Measurements from ENCODE around the gene OR6C68.
"Not testable (repeated sequence)": the region's sequence is repeated elsewhere in the genome, so short reads cannot be mapped to it uniquely, and the experiment has no call there.

The OR6C68 gene

DNA sequence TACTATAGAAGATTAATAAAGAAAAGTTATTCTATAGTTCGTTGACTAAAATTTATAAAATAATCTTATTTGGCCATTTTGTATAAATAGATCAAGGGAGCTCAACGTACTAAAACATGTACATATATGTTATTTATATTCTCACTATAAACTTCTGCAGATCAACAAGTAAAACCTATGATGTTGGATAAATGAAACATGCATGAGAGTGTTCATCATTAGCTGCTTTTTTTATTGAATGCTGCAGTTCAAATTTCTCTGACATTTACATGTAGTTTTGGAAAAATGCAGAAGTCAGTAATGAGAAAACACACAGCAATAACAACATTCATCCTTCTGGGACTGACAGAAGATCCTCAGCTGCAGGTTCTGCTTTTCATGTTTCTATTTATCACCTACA is at the start of gene OR6C68:
TSS of gene OR6C68 (plus strand) at position 301 of the 400 bp plus-strand sequence. CDS start at position 301, 0 bp downstream.
- H3K27ac ChIP-seq = no peak within 1 kb of the TSS
- TF ChIP-seq, protein P1, sequence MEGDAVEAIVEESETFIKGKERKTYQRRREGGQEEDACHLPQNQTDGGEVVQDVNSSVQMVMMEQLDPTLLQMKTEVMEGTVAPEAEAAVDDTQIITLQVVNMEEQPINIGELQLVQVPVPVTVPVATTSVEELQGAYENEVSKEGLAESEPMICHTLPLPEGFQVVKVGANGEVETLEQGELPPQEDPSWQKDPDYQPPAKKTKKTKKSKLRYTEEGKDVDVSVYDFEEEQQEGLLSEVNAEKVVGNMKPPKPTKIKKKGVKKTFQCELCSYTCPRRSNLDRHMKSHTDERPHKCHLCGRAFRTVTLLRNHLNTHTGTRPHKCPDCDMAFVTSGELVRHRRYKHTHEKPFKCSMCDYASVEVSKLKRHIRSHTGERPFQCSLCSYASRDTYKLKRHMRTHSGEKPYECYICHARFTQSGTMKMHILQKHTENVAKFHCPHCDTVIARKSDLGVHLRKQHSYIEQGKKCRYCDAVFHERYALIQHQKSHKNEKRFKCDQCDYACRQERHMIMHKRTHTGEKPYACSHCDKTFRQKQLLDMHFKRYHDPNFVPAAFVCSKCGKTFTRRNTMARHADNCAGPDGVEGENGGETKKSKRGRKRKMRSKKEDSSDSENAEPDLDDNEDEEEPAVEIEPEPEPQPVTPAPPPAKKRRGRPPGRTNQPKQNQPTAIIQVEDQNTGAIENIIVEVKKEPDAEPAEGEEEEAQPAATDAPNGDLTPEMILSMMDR (conservative IDR thresholded peaks at IDR 0.05) = no peak

DNA sequence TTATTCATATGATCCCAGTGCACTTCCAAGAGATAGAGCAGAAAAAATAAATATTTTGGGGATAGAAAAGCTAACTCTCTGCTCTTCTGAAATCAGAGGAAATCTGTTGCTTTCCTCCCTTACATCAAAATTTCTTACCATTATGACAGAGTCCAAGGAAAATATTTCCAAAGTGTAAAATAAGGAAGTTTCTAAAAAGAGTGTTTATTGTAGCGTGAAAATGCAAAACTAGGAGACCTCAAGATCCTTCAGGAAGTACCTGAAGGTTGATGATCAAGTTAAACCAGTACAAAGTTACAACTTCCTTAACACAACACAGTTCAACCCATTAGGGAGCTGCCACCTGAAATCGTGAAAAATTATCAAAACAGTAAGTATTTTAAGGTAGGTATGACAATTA is 48.4 kb upstream of the OR6C68 start, which contains the start of gene OR6C2:
TSS of gene OR6C2 (plus strand) at position 301 of the 400 bp plus-strand sequence. CDS start 8,138 bp downstream, outside the sequence.
- no peak within 1 kb of the TSS for H3K27ac ChIP-seq
- TF ChIP-seq, protein P1 (conservative IDR thresholded peaks at IDR 0.05) = no peak

DNA sequence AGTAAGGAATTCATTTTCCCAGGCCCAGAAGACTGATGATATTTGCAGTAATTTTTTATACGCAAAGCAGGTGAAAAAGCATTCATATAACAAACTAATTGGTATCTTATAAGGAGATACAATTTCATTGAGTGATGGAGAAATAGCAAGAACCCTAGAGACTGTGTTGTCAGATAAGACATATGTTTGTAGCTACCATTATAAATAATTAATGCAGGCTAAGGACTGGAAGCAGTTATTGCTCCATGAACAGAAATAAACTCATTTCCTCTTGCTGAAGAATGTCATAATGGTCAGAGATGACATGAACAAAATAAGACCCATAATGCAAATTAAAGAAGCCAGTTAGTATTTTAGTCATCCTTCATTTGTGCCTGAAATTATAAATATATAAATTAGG is 46.8 kb upstream of the OR6C68 start:
- TF ChIP-seq, protein P1 (conservative IDR thresholded peaks at IDR 0.05) = no peak
- no peak overlapping the region for H3K27ac ChIP-seq

DNA sequence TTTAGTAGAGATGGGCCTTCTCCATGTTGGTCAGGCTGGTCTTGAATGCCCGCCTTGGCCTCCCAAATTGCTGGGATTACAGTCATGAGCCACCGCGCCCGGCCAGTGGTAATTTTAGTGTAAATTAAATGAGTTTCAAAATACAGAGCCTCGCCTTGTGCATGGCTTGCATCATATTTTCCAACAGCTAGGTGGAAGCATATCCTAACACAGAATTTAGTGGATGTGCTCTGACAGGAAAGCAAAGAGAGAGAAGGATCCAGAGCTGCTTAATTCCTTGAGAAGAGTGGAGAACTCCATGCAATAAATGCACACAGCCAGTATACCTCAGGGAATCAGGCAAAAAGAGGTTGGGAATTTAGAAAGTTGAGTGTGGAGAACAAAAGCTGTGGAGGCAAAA is 45.9 kb upstream of the OR6C68 start:
- TF ChIP-seq, protein P1 (conservative IDR thresholded peaks at IDR 0.05) = peak; percentile 81
- no peak overlapping the region for H3K27ac ChIP-seq

DNA sequence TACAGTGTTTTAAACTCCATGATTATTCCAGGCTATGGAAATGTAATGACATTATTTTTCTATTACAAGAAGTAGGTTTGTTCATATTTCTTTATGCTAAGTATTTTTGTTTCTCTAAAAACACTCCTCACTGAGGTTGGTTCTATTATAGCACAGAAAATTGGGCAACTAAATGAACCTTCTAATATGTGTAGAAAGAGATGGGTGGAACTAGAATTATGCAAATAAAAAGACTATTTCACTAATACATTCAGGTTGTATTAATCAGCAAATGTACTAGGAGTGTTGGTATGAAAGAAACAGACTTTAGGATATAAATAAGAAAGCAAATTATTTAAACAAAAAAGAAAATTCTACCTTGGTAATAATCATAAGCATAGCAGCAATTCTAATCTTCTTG is 43.4 kb upstream of the OR6C68 start:
- TF ChIP-seq, protein P1 (conservative IDR thresholded peaks at IDR 0.05) = no peak

DNA sequence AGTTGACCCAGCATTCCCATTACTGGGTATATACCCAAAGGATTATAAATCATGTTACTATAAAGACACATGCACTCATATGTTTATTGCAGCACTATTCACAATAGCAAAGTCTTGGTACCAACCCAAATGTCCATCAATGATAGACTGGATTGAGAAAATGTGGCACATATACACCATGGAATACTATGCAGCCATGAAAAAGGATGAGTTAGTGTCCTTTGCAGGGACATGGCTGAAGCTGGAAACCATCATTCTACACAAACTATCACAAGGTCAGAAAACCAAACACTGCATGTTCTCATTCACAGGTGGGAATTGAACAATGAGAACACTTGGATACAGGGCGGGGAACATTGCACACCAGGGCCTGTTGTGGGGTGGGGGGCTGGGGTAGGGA is 27.3 kb upstream of the OR6C68 start:
- not testable (repeated sequence) for H3K27ac ChIP-seq

More for the DNA sequence above, 43.4 kb upstream of the OR6C68 start:
- H3K27ac ChIP-seq = no peak overlapping the region

DNA sequence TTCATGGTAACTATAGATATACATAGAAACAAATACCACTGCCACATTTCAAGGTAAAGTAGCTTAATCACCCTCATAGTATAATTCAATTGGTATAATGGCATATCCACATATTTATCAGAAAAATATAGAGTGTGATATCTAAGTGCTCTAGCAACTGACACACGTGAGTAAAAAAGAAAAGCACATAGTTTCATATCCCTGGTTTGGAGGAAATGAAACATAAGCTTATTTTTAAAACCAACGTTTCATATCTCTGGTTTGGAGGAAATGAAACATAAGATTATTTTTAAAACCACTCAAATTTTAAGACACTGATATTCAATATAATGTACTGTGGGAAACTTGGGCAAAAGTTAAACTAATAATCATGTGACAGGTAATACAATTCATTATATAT is 24.3 kb upstream of the OR6C68 start:
- H3K27ac ChIP-seq = no peak overlapping the region
- TF ChIP-seq, protein P1 (conservative IDR thresholded peaks at IDR 0.05) = no peak

DNA sequence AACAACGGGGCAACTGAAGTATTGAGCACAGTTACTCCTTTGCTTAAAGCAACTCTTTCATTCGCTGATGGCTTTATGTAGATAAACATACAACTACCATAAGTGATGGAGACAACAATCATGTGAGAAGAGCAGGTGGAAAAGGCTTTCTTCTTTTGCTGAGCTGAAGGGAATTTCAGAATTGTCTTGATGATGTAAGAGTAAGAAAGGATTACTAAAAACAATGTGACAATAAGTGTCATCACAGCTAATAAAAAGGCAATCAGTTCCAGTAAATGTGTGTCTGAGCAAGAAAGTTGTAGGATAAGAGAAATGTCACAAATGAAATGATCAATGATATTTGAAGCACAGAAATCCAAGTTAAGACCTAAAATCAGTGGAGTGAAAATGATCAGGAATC is 22.9 kb upstream of the OR6C68 start:
- TF ChIP-seq, protein P1 (conservative IDR thresholded peaks at IDR 0.05) = no peak

More for the DNA sequence above, 22.9 kb upstream of the OR6C68 start:
- no peak overlapping the region for H3K27ac ChIP-seq

Measured in VCaP (cell line).